GM12878 (cell line): Measurements from ENCODE around the gene ZNF526. TPM values are rescaled to one million over a fixed set of nuclear protein-coding genes. Genes with fewer than 3 reads are reported as not detected.

Experiments
- ATF7 ChIP-seq: fragments of 450-650 bp; IDR thresholded peaks from 2 replicates; pipeline ENCODE4 v1.6.1; 2016; ENCODE audit warnings: low read depth, mild to moderate bottlenecking
- BCLAF1 ChIP-seq: fragments of 450-650 bp; IDR thresholded peaks from 2 replicates; pipeline ENCODE4 v1.6.1; 2017; ENCODE audit warnings: antibody characterized with exemption, mild to moderate bottlenecking, moderate library complexity
- E2F4 ChIP-seq: IDR thresholded peaks from 2 replicates; pipeline ENCODE4 v1.6.1; 2012; ENCODE audit warnings: low read depth, low read length, improper control_type of control experiment
- HDAC6 ChIP-seq: fragments of 200-600 bp; sonication (generic); IDR thresholded peaks from one replicate; pipeline ENCODE4 v1.8.0; 2017; ENCODE audit warnings: antibody characterized with exemption; ENCODE audit not compliant: unreplicated experiment
- KLF5 ChIP-seq: fragments of 450-650 bp; IDR thresholded peaks from 2 replicates; pipeline ENCODE4 v1.6.1; 2014; ENCODE audit warnings: mild to moderate bottlenecking; ENCODE audit not compliant: partially characterized antibody
- MEF2A ChIP-seq: IDR thresholded peaks from 2 replicates; pipeline ENCODE4 v1.6.1; 2011; ENCODE audit warnings: low read depth, mild to moderate bottlenecking, low read length, moderate library complexity; ENCODE audit not compliant: insufficient read depth
- MEF2B ChIP-seq: fragments of 450-650 bp; IDR thresholded peaks from 2 replicates; pipeline ENCODE4 v1.6.1; 2018; ENCODE audit warnings: mild to moderate bottlenecking, moderate library complexity; ENCODE audit not compliant: partially characterized antibody, poor library complexity, severe bottlenecking
- RAD51 ChIP-seq: fragments of 450-650 bp; IDR thresholded peaks from 2 replicates; pipeline ENCODE4 v1.6.1; 2016; ENCODE audit warnings: moderate library complexity, mild to moderate bottlenecking, inconsistent platforms
- RB1 ChIP-seq: fragments of 450-650 bp; formaldehyde crosslinking; IDR thresholded peaks from 2 replicates; pipeline ENCODE4 v1.6.1; 2017; ENCODE audit warnings: mild to moderate bottlenecking, borderline replicate concordance
- SMAD1 ChIP-seq: fragments of 450-650 bp; IDR thresholded peaks from 2 replicates; pipeline ENCODE4 v1.6.1; 2018; ENCODE audit warnings: mild to moderate bottlenecking, low read depth; ENCODE audit not compliant: partially characterized antibody
- ZNF24 ChIP-seq: fragments of 450-650 bp; IDR thresholded peaks from 2 replicates; pipeline ENCODE4 v1.6.1; 2017; ENCODE audit warnings: antibody characterized with exemption, mild to moderate bottlenecking
- polyA plus RNA-seq, 11 experiments: library from polyadenylated mRNA; depleted of rRNA in 4 of 11; unstranded in 6 of 11; stranded (reverse) in 5 of 11; fragments of >200 nt; fragmentation: Nextera tagmentation in 4 of 11; fragmentation: Illumina TruSeq in 1 of 11; extraction: Ambion mirVana in 4 of 11; extraction: Trizol in 1 of 11; gene quantifications; 1 replicate in 1 of 11; 2 replicates in 10 of 11; pipeline versions ENCODE4 v1.2.1 to v1.2.3, GENCODE V29; 2011 to 2016; ENCODE audit warnings: inconsistent platforms in 2 of 11, missing spikeins in 2 of 11, low read depth in 1 of 11
- total RNA-seq, 4 experiments: library from RNA; depleted of rRNA in 3 of 4; stranded (reverse); fragments of >200 nt in 3 of 4; fragmentation: Illumina TruSeq in 1 of 4; extraction: Trizol in 1 of 4; gene quantifications; 2 replicates each; pipeline versions ENCODE4 v1.2.1 to v1.2.3, GENCODE V29; 2013 to 2021
- TF ChIP-seq, protein P1 (sequence below): fragments of 450-650 bp; IDR thresholded peaks from 2 replicates; pipeline ENCODE4 v1.6.1; 2017; ENCODE audit warnings: mild to moderate bottlenecking, moderate library complexity

ZNF526 gene
- total and polyA plus RNA-seq, 10 of the 15 experiments (the other 5 are each of a cell fraction or from before 2014, with no cell fraction given): 1.8 to 18.3 (median 5.5) TPM

DNA sequence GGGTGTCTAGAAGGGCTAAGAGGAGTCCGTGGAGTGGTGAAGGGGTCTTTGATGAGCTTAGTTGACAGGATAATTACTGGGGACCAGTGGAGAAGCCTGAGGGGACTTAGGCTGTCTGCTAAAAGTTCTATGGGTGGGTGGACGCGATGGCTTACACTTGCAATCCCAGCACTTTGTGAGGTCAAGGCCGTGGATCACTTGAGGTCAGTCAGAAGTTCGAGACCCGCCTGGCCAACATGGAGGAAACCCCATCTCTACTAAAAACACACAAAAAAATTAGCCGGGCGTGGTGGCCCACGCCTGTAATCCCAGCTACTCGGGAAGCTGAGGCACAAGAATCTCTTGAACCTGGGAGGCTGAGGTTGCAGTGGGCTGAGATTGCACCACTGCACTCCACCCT is 25.1 kb downstream of the ZNF526 start (continued):
- TF ChIP-seq, protein P1, sequence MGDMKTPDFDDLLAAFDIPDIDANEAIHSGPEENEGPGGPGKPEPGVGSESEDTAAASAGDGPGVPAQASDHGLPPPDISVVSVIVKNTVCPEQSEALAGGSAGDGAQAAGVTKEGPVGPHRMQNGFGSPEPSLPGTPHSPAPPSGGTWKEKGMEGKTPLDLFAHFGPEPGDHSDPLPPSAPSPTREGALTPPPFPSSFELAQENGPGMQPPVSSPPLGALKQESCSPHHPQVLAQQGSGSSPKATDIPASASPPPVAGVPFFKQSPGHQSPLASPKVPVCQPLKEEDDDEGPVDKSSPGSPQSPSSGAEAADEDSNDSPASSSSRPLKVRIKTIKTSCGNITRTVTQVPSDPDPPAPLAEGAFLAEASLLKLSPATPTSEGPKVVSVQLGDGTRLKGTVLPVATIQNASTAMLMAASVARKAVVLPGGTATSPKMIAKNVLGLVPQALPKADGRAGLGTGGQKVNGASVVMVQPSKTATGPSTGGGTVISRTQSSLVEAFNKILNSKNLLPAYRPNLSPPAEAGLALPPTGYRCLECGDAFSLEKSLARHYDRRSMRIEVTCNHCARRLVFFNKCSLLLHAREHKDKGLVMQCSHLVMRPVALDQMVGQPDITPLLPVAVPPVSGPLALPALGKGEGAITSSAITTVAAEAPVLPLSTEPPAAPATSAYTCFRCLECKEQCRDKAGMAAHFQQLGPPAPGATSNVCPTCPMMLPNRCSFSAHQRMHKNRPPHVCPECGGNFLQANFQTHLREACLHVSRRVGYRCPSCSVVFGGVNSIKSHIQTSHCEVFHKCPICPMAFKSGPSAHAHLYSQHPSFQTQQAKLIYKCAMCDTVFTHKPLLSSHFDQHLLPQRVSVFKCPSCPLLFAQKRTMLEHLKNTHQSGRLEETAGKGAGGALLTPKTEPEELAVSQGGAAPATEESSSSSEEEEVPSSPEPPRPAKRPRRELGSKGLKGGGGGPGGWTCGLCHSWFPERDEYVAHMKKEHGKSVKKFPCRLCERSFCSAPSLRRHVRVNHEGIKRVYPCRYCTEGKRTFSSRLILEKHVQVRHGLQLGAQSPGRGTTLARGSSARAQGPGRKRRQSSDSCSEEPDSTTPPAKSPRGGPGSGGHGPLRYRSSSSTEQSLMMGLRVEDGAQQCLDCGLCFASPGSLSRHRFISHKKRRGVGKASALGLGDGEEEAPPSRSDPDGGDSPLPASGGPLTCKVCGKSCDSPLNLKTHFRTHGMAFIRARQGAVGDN: no peak
- TF ChIP-seq HDAC6 (no peak), RAD51 (no peak), RB1 (no peak), MEF2B (no peak), ATF7 (no peak), ZNF24 (no peak), SMAD1 (no peak), KLF5 (no peak), E2F4 (no peak), BCLAF1 (no peak), MEF2A (no peak)
